ENCODE measurements around the gene DCLK1.
A peak's percentile ranks its signal among the peaks of the same experiment; 100 is the strongest.

- TF ChIP-seq JUND (IDR thresholded peaks at IDR 0.05) (no peak), HNF4G (IDR thresholded peaks at IDR 0.05) (no peak), REST (IDR thresholded peaks at IDR 0.05) (no peak), CTCF (IDR thresholded peaks at IDR 0.05; ENCODE audit: low read depth, low read length, missing input control) (peak; percentile 75), ATF3 (IDR thresholded peaks at IDR 0.05) (no peak), YY1 (IDR thresholded peaks at IDR 0.05) (no peak), NR2F2 (IDR thresholded peaks at IDR 0.05) (no peak), ZBTB33 (IDR thresholded peaks at IDR 0.05) (no peak), SP1 (IDR thresholded peaks at IDR 0.05) (no peak), MAX (IDR thresholded peaks at IDR 0.05) (no peak)
Measured at GRCh38 chr13:35720690-35721554, 410.3 kb downstream of the DCLK1 start.
